H1 (cell line): Measurements from ENCODE around the gene NETO2. TPM values are rescaled to one million over a fixed set of nuclear protein-coding genes. Genes with fewer than 3 reads are reported as not detected.

Source experiments
- CTCF ChIA-PET: fragments of 300-600 bp; sonication (Branson Sonifier 250); formaldehyde crosslinking; loops from one replicate; lab custom pipeline; 2021; ENCODE audit not compliant: partially characterized antibody; lab: Charles Lee
- POLR2A ChIA-PET: fragments of 300-600 bp; sonication (Branson Sonifier 250); formaldehyde crosslinking; loops from one replicate; lab custom pipeline; 2021; ENCODE audit warnings: inconsistent platforms; ENCODE audit not compliant: partially characterized antibody; lab: Charles Lee
- DNase-seq, 2 experiments: peaks; one replicate each; pipeline versions ENCODE4 v3.0.0 to v3.0.0-alpha.2; 2010 to 2022; ENCODE audit warnings: low spot score in 2 of 2, low read depth in 1 of 2, mixed read lengths in 1 of 2
- FAIRE-seq: peaks from 2 replicates; lab custom pipeline; 2011; peaks lifted over from hg19 to GRCh38; lab: Jason Lieb, UNC
- H2AFZ ChIP-seq: 2 replicates; pipeline ENCODE4 v1.8.1; 2012; ENCODE audit warnings: low read length, inconsistent platforms
- H2AK5ac ChIP-seq: 2 replicates; pipeline ENCODE4 v1.6.1; 2013; ENCODE audit warnings: low read depth, low read length
- H2BK120ac ChIP-seq: replicated peaks from 2 replicates; pipeline ENCODE3; 2013; ENCODE audit warnings: low read depth, low read length, inconsistent platforms
- H2BK12ac ChIP-seq: 2 replicates; pipeline ENCODE4 v1.6.1; 2013; ENCODE audit warnings: low read depth, low read length
- H2BK15ac ChIP-seq: 2 replicates; pipeline ENCODE4 v1.6.1; 2013; ENCODE audit warnings: low read length
- H2BK20ac ChIP-seq: 2 replicates; pipeline ENCODE4 v1.6.1; 2013; ENCODE audit warnings: low read length
- H2BK5ac ChIP-seq: 2 replicates; pipeline ENCODE4 v1.6.1; 2013; ENCODE audit warnings: low read depth, low read length
- H3K14ac ChIP-seq: 2 replicates; pipeline ENCODE4 v1.6.1; 2013; ENCODE audit warnings: inconsistent platforms; ENCODE audit not compliant: insufficient read length
- H3K18ac ChIP-seq: 2 replicates; pipeline ENCODE4 v1.6.1; 2013; ENCODE audit warnings: low read length; ENCODE audit errors: extremely low read depth
- H3K23ac ChIP-seq: 2 replicates; pipeline ENCODE4 v1.6.1; 2013; ENCODE audit warnings: inconsistent platforms; ENCODE audit not compliant: insufficient read length
- H3K23me2 ChIP-seq: 2 replicates; pipeline ENCODE4 v1.6.1; 2013; ENCODE audit warnings: low read depth, low read length
- H3K27ac ChIP-seq: 2 replicates; pipeline ENCODE4 v1.6.1; 2011; ENCODE audit warnings: low read depth, low read length, inconsistent platforms
- H3K27me3 ChIP-seq, 4 experiments: replicated peaks in 1 of 4; 1 replicate in 1 of 4; 2 replicates in 3 of 4; pipeline versions ENCODE4 v1.6.1 to v1.8.1; 2011 to 2013; ENCODE audit warnings: low read length in 3 of 4, mild to moderate bottlenecking in 3 of 4, inconsistent platforms in 2 of 4, mixed read lengths in 2 of 4, moderate library complexity in 1 of 4; ENCODE audit not compliant: control insufficient read depth in 3 of 4, insufficient read depth in 3 of 4; ENCODE audit errors: extremely low read depth in 1 of 4
- H3K36me3 ChIP-seq, 4 experiments: 2 replicates each; pipeline versions ENCODE4 v1.6.1 to v1.8.1; 2011 to 2013; ENCODE audit warnings: mild to moderate bottlenecking in 4 of 4, low read length in 3 of 4, moderate library complexity in 2 of 4, control low read depth in 1 of 4, inconsistent platforms in 1 of 4; ENCODE audit not compliant: insufficient read depth in 4 of 4, control insufficient read depth in 2 of 4
- H3K4ac ChIP-seq: replicated peaks from 2 replicates; pipeline ENCODE3; 2013; ENCODE audit warnings: low read length, low read depth, mixed read lengths, inconsistent platforms; ENCODE audit not compliant: insufficient read length
- H3K4me1 ChIP-seq, 4 experiments: replicated peaks in 1 of 4; 1 replicate in 1 of 4; 2 replicates in 3 of 4; pipeline versions ENCODE4 v1.6.1 to v1.8.1; 2011 to 2013; ENCODE audit warnings: low read length in 3 of 4, inconsistent platforms in 2 of 4, mixed read lengths in 1 of 4; ENCODE audit not compliant: insufficient read depth in 4 of 4, control insufficient read depth in 3 of 4
- H3K4me2 ChIP-seq, 2 experiments: 2 replicates each; pipeline versions ENCODE4 v1.6.1 to v1.8.1; 2011 to 2013; ENCODE audit warnings: low read depth in 2 of 2, low read length in 2 of 2, control low read depth in 1 of 2, inconsistent platforms in 1 of 2, mild to moderate bottlenecking in 1 of 2; ENCODE audit not compliant: insufficient read depth in 1 of 2
- H3K4me3 ChIP-seq, 4 experiments: fragments of 200-600, 300-600 bp in 1 of 4; sonication (generic), shearing (Covaris generic), sonication (Bioruptor Twin) in 1 of 4; 2 replicates each; pipeline versions ENCODE4 v1.5.1 to v1.8.1; 2011 to 2016; ENCODE audit warnings: low read length in 4 of 4, low read depth in 3 of 4, control low read depth in 2 of 4, inconsistent platforms in 2 of 4, mild to moderate bottlenecking in 2 of 4, mixed read lengths in 1 of 4, moderate library complexity in 1 of 4; ENCODE audit not compliant: insufficient read depth in 2 of 4; ENCODE audit errors: extremely low read depth in 1 of 4
- H3K56ac ChIP-seq: replicated peaks from 2 replicates; pipeline ENCODE3; 2013; ENCODE audit warnings: low read depth, mild to moderate bottlenecking, mixed read lengths, low read length, inconsistent platforms; ENCODE audit not compliant: insufficient read length
- H3K79me1 ChIP-seq: 2 replicates; pipeline ENCODE4 v1.6.1; 2013; ENCODE audit warnings: low read depth, low read length, control low read depth
- H3K79me2 ChIP-seq, 2 experiments: 2 replicates each; pipeline versions ENCODE4 v1.6.1 to v1.8.1; 2012 to 2013; ENCODE audit warnings: low read length in 2 of 2, mild to moderate bottlenecking in 2 of 2, inconsistent platforms in 1 of 2; ENCODE audit not compliant: insufficient read depth in 2 of 2, control insufficient read depth in 1 of 2
- H3K9ac ChIP-seq, 4 experiments: replicated peaks in 1 of 4; 1 replicate in 1 of 4; 2 replicates in 3 of 4; pipeline versions ENCODE4 v1.6.1 to v1.8.1; 2011 to 2013; ENCODE audit warnings: low read depth in 3 of 4, low read length in 3 of 4, control low read depth in 2 of 4, mild to moderate bottlenecking in 2 of 4, moderate library complexity in 2 of 4, inconsistent platforms in 1 of 4; ENCODE audit errors: extremely low read depth in 1 of 4
- H3K9me3 ChIP-seq, 2 experiments: 2 replicates each; pipeline versions ENCODE4 v1.6.1 to v1.8.1; 2012 to 2013; ENCODE audit warnings: mild to moderate bottlenecking in 2 of 2, moderate library complexity in 2 of 2, control low read depth in 1 of 2, inconsistent platforms in 1 of 2, low read depth in 1 of 2, low read length in 1 of 2, mixed read lengths in 1 of 2; ENCODE audit not compliant: insufficient read depth in 2 of 2
- H4K20me1 ChIP-seq, 2 experiments: replicated peaks in 1 of 2; 2 replicates each; pipeline versions ENCODE3 to v1.8.1; 2011 to 2013; ENCODE audit warnings: inconsistent platforms in 2 of 2, low read length in 2 of 2, mild to moderate bottlenecking in 1 of 2; ENCODE audit not compliant: insufficient read depth in 2 of 2, control insufficient read depth in 1 of 2
- H4K5ac ChIP-seq: 2 replicates; pipeline ENCODE4 v1.6.1; 2013; ENCODE audit warnings: low read length, low read depth, mixed read lengths, inconsistent platforms; ENCODE audit not compliant: insufficient read length
- H4K8ac ChIP-seq: 2 replicates; pipeline ENCODE4 v1.8.0; 2013; ENCODE audit warnings: mild to moderate bottlenecking, moderate library complexity, low read length, inconsistent platforms; ENCODE audit not compliant: insufficient read depth; ENCODE audit errors: extremely low read depth
- H4K91ac ChIP-seq: replicated peaks from 2 replicates; pipeline ENCODE3; 2013; ENCODE audit warnings: low read length, mixed read lengths, inconsistent platforms; ENCODE audit not compliant: insufficient read length
- CTBP2 ChIP-seq: IDR thresholded peaks from 2 replicates; pipeline ENCODE4 v1.7.0; 2011; ENCODE audit warnings: borderline replicate concordance, mild to moderate bottlenecking, moderate library complexity, mixed read lengths, low read length; ENCODE audit not compliant: insufficient read depth, insufficient read length
- FOSL1 ChIP-seq: IDR thresholded peaks from 2 replicates; pipeline ENCODE4 v1.6.1; 2011; ENCODE audit warnings: mild to moderate bottlenecking, low read depth, low read length, moderate library complexity; ENCODE audit not compliant: insufficient read depth
- GABPA ChIP-seq: IDR thresholded peaks from 2 replicates; pipeline ENCODE4 v1.6.1; 2011; ENCODE audit warnings: mild to moderate bottlenecking, low read length, moderate library complexity, borderline replicate concordance; ENCODE audit not compliant: insufficient read depth
- JUN ChIP-seq: IDR thresholded peaks from 2 replicates; pipeline ENCODE4 v1.6.1; 2011; ENCODE audit warnings: low read depth, mild to moderate bottlenecking, improper control_type of control experiment, low read length
- KDM1A ChIP-seq: fragments of 200-600, 300-600 bp; sonication (generic); IDR thresholded peaks from 2 replicates; pipeline ENCODE4 v1.7.1; 2016; ENCODE audit warnings: mild to moderate bottlenecking, low read length, borderline replicate concordance
- NANOG ChIP-seq: IDR thresholded peaks from 2 replicates; pipeline ENCODE4 v1.6.1; 2011; ENCODE audit warnings: low read length, low read depth, mild to moderate bottlenecking, inconsistent platforms; ENCODE audit not compliant: insufficient read depth, poor library complexity, severe bottlenecking
- RAD21 ChIP-seq, 2 experiments: IDR thresholded peaks in 1 of 2; conservative IDR thresholded peaks in 1 of 2; 2 replicates each; pipeline ENCODE4 v1.6.1; 2011; ENCODE audit warnings: low read depth in 2 of 2, low read length in 2 of 2, improper control_type of control experiment in 1 of 2, inconsistent platforms in 1 of 2, mild to moderate bottlenecking in 1 of 2, moderate library complexity in 1 of 2
- RXRA ChIP-seq: IDR thresholded peaks from 2 replicates; pipeline ENCODE4 v1.6.1; 2011; ENCODE audit warnings: low read depth, mild to moderate bottlenecking, low read length, moderate library complexity; ENCODE audit not compliant: insufficient read depth
- SUZ12 ChIP-seq: fragments of 200-600 bp; sonication (generic); IDR thresholded peaks from 2 replicates; pipeline ENCODE4 v1.6.1; 2012; ENCODE audit warnings: mild to moderate bottlenecking, inconsistent platforms, low read length, moderate library complexity, mixed read lengths
- YY1 ChIP-seq: IDR thresholded peaks from 2 replicates; pipeline ENCODE4 v1.6.1; 2011; ENCODE audit warnings: low read depth, mild to moderate bottlenecking, low read length
- WGBS, 2 experiments: shearing (Covaris generic) in 1 of 2; methylation state at CpG; one replicate each; pipeline versions ENCODE4 v1.1.6 to v1.1.7; 2013 to 2015; ENCODE audit warnings: low lambda C conversion rate in 2 of 2, mixed read lengths in 2 of 2, inconsistent platforms in 1 of 2, low coverage in 1 of 2, missing lambda C conversion rate in 1 of 2; ENCODE audit not compliant: insufficient replicate concordance in 2 of 2, insufficient coverage in 1 of 2, insufficient read length in 1 of 2; ENCODE audit errors: extremely low coverage in 1 of 2, missing lambda C conversion rate in 1 of 2; 5-methylcytosine and 5-hydroxymethylcytosine counted together
- polyA plus RNA-seq, 7 experiments: library from polyadenylated mRNA; depleted of rRNA in 3 of 7; stranded (reverse) in 5 of 7; unstranded in 2 of 7; fragments of >200 nt in 5 of 7; fragments of 200-250 nt in 2 of 7; gene quantifications; 1 replicate in 5 of 7; 2 replicates in 1 of 7; 4 replicates in 1 of 7; pipeline versions ENCODE4 v1.2.1 to v1.2.3, GENCODE V29; 2011 to 2013; ENCODE audit warnings: missing spikeins in 2 of 7, mixed read lengths in 2 of 7
- total RNA-seq: library from RNA; stranded (reverse); fragmentation: NEBNext Ultra II Directional; extraction: Animal tissue kit (Norgen Biotek cat#: 25700); gene quantifications from 2 replicates; pipeline ENCODE4 v1.2.1, GENCODE V29; 2021
- TF ChIP-seq, protein P1 (sequence below): IDR thresholded peaks from 2 replicates; pipeline ENCODE4 v1.6.1; 2012; ENCODE audit warnings: inconsistent platforms

The NETO2 gene
- total and polyA plus RNA-seq, 2 of the 8 experiments (the other 6 are each of a cell fraction or from before 2014, with no cell fraction given) = 9.4 to 12.5 TPM

DNA sequence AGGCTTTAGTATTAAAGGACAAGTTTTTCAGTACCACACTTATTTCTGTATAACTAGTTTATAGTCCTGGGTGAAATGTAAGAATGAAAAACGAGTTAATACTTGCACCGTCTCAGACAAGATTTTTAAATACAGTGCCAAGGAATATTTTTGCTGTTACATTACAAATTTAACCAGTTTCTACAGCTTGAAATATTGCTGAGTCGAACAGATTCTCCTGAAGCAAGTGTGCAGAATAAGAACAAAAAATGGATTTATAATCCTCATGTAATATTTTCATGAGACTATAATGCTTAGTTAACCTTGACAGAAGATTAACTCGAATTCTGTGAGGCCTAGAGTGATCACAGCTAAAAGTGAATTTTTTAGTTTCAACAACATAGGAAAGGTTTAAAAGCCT is 3.1 kb downstream of the NETO2 start:
- FAIRE-seq (no peak), DNase-seq (no peak)
- Histone ChIP-seq H2BK20ac (no peak overlapping the region), H4K8ac (no peak overlapping the region), H2BK12ac (no peak overlapping the region), H3K23ac (no peak overlapping the region), H3K4me2 (no peak overlapping the region), H4K91ac (no peak overlapping the region), H4K20me1 (peaks cover 0 to 2% of the 10 kb centered on the region in 2 experiments), H3K27me3 (peaks cover 2 to 29% (median 17%) of the 10 kb centered on the region in 4 experiments), H4K5ac (no peak overlapping the region), H3K4me3 (no peak overlapping the region), H3K36me3 (no peaks in the 10 kb centered on the region), H3K14ac (no peak overlapping the region), H3K27ac (no peak overlapping the region), H2BK15ac (no peak overlapping the region), H3K9me3 (no peaks in the 10 kb centered on the region), H3K9ac (no peak overlapping the region), H2BK120ac (no peak overlapping the region), H3K18ac (no peak overlapping the region), H2AK5ac (no peak overlapping the region), H2AFZ (no peak overlapping the region), H3K79me2 (peaks cover 0 to 36% of the 10 kb centered on the region in 2 experiments; a peak in 2 of 4 replicates), H3K4me1 (0 out of 7 replicates have a peak, but pooled peaks cover 0 to 2% (median 0%) of the 10 kb centered on the region in 4 experiments), H3K23me2 (peaks cover 2% of the 10 kb centered on the region; the same call in 1 of the 2 replicates), H2BK5ac (no peak overlapping the region), H3K79me1 (no peaks in the 10 kb centered on the region), H3K56ac (no peak overlapping the region), H3K4ac (no peak overlapping the region)
- ChIA-PET CTCF (interaction anchor here (0.6 to 5.2 kb wide), 7 partner anchors 8 to 1017 kb away, joined by 3 to 27 read pairs (median 9); no protein-coding TSS in a partner anchor), POLR2A (no interaction called here)
- WGBS, 2 experiments = 83% methylated on average over 4 of the region's 4 CpGs; no CpG with 5 or more reads in 1 of the 2 experiments
- TF ChIP-seq SUZ12 = no peak
- no peak for TF ChIP-seq YY1
- TF ChIP-seq KDM1A = no peak
- no peak for TF ChIP-seq RXRA
- TF ChIP-seq CTBP2 = no peak
- TF ChIP-seq, protein P1, sequence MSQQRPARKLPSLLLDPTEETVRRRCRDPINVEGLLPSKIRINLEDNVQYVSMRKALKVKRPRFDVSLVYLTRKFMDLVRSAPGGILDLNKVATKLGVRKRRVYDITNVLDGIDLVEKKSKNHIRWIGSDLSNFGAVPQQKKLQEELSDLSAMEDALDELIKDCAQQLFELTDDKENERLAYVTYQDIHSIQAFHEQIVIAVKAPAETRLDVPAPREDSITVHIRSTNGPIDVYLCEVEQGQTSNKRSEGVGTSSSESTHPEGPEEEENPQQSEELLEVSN = no peak
- TF ChIP-seq NANOG = no peak
- no peak for TF ChIP-seq JUN
- no peak for TF ChIP-seq GABPA
- no peak for TF ChIP-seq RAD21 (IDR thresholded peaks at IDR 0.05 in 1 of 2, conservative IDR thresholded peaks at IDR 0.05 in 1 of 2; ENCODE audit: low read depth in 2 of 2, low read length in 2 of 2)
- no peak for TF ChIP-seq FOSL1
